GM19239 (cell line): Measurements from ENCODE around the gene CSNK1A1L.

Experiments
- DNase-seq: peaks from one replicate; pipeline ENCODE4 v3.0.0; 2011; ENCODE audit warnings: low spot score; ENCODE audit not compliant: insufficient read length
- FAIRE-seq: peaks from 2 replicates; lab custom pipeline; 2011; peaks lifted over from hg19 to GRCh38; lab: Jason Lieb, UNC

CSNK1A1L gene

GRCh38 chr13:37105251-37105714 lies at the start of gene CSNK1A1L:
CSNK1A1L (minus strand) TSS chr13:37105664; CDS start chr13:37105256, 408 bp downstream.
- FAIRE-seq (no peak), DNase-seq (no peak)

DNA sequence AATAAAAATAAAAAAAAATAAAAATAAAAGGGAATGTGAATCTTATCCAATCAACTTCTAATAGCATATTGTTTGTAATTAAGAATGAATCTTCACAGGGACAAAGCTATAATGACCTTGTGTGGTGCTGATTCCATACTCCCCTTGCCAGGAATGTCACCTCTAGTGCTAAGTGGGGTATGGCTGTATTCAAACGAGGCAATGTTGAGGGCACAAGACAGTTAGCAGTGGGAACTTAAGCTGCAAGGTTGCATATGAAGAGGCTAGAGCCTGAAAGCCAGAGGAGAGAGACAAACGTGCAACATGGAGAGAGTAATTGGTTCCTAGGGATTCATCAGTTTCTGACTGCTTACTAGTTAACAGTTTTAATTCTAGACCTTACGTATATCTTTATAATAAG lies 43.9 kb upstream of the CSNK1A1L start:
- no peak for DNase-seq
- FAIRE-seq: no peak

DNA sequence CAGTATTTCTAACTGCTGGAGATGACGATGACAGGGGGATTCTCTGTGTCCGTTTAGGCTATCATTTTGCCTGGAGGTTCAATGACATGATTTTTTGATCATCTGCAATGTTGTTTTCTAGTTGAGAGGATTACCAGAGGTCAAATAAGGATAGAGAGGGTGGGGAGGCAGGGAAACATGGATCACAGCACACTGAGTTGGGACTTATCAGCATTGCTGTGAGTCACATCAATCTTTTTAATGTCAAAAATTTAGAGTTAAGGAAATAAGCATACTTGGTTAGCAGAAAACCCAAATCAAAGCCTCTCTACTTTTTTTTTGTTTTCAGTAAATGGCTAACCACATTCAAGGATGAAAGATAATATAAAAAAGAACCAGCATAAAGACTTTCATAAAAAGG lies 43.0 kb upstream of the CSNK1A1L start:
- FAIRE-seq: no peak

DNA sequence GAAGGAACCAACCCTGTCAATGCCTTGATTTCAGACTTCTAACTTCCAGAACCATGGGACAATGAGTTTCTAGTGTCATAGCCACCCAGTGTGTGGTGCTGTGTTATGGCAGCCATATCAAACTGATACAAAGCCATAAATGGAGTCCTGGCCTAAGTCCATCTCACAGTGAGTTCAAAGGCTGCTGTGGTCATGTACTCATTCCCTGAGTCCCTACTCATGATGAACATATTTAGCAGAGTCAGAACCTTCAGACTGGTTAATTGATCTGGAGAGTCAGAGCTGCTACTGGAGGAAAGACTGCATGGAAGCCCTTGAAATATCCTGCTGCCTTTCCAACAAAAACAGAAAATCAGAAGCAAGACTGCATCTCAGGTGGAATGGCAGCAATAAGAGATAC lies 39.2 kb upstream of the CSNK1A1L start:
- DNase-seq (no peak), FAIRE-seq (no peak)

More for the DNA sequence above, 43.0 kb upstream of the CSNK1A1L start:
- no peak for DNase-seq

- FAIRE-seq (no peak), DNase-seq (no peak)
Measured at GRCh38 chr13:37143911-37144310, 38.4 kb upstream of the CSNK1A1L start.

DNA sequence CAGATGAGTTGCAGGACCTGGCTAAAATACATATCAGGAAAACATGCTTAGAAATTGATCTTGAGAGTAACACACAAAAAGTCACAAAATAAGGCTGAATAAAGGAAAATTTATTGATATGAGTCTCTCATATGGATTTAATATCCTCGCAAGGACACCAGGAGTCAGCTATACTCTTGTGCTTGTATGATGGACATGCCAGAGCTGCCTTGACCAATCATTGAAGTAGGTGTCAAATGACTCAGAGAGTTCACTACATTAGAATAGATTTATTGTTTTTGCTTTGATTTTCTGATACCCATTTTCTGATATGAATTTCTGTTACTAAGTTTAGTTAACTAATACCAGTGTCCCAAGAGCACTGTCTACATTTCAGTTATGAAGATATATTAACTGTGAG lies 37.4 kb upstream of the CSNK1A1L start:
- no peak for DNase-seq

DNA sequence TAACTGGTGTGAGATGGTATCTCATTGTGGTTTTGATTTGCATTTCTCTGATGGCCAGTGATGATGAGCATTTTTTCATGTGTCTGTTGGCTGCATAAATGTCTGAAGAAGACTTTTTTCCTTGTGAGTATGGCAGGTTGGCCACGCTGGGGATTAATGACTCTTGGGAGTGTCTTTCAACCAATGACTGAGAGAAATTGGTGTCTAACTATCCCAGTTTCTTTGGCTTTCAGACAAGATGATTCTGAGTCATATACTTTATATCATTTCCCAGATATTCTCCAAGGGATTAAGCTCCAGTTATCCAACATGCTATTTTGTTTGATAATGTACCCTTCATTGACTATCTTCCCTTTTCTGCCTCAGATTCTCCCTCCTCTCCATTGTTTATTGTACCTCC lies 35.5 kb upstream of the CSNK1A1L start:
- FAIRE-seq (no peak), DNase-seq (no peak)

More for the DNA sequence above, 37.4 kb upstream of the CSNK1A1L start:
- FAIRE-seq: no peak

DNA sequence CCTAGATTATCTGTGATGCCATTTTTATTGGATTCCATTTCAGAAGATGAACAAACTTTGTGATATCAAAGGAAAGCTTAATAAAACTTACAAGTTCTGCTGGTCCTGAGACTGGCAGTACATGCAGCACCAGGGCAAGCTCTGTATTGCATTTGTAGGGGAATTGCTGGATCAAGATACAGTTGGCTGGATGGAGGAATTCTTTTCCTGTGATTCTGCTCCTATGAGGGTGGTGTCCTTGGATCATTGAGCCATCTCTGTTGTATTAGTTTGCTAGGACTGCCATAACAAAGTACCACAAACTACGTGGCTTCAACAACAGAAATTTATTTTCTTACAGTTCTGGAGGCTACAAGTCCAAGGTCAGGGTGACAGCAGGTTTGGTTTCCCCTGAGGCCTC lies 33.9 kb upstream of the CSNK1A1L start:
- no peak for FAIRE-seq
- DNase-seq: no peak

DNA sequence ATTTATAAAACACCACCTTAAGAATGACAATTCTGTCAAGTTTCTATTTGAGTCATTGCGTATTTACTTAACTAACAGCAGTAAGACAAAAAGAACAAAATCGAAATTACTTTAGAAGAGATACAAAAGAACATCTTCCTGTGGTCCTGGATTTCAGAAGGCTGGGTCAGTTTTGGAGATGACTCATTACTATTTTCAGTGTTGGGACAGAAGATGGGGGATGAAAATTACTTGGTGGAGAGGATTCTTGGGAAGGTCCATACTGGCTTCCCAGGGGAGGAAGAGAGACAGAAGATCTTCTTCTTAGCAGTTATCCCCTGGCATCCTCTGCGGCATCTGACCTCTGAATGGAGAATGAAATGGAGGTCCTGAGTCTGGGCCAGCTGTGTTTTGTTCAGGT lies 33.5 kb upstream of the CSNK1A1L start:
- FAIRE-seq (no peak), DNase-seq (no peak)

- no peak for FAIRE-seq
- no peak for DNase-seq
Measured at GRCh38 chr13:37138169-37138568, 32.7 kb upstream of the CSNK1A1L start.

- no peak for FAIRE-seq
- no peak for DNase-seq
Measured at GRCh38 chr13:37136633-37137032, 31.2 kb upstream of the CSNK1A1L start.

DNA sequence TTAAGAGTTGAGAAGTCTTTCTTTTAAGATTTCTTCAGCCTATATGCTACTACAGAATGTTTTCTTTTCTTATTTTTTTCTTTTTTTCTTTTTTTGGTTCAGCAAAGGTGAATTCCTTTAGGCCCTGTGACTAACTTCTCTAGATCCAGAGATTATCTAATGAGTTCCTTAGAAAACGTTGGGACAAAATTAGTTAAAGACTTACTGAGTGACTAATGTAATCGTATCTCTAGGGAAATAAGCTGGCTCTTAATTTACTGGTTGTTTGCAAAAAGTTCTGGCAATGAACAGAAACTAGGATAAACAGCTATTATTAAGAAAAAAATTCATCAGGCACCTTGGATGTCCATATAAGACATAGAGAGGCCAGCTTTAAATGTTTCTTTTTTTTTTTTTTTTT lies 30.7 kb upstream of the CSNK1A1L start:
- no peak for FAIRE-seq
- DNase-seq: no peak

DNA sequence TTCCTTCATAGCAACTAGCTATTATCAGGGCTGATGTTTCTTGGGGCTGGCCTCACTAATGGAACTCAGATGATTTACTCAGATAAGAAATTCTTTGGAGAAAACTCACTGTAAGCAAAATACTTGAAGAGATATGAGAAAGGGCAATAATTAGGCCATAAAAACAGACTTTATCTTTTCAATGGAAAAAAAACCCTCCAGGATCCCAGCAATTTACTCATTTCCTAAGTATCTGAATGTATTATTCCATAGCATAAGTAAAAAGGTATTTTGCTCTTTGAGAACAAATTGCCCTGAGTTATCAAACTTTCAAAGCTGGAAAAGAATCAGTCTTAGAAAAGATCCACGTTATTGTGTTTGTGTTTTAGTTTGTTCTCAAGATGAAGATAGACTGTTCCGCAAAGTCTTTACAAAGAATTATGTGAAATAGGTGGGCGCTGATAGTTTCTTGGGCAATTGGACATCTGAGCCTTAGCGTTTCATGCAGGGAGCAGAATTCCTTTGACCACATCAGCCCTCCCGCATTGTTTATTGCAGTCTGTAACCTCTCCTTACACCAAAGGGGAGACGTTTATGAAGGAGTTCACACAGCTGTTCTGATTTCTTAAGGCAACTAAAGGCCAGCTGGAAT lies 29.1 kb upstream of the CSNK1A1L start:
- DNase-seq: no peak
- no peak for FAIRE-seq

DNA sequence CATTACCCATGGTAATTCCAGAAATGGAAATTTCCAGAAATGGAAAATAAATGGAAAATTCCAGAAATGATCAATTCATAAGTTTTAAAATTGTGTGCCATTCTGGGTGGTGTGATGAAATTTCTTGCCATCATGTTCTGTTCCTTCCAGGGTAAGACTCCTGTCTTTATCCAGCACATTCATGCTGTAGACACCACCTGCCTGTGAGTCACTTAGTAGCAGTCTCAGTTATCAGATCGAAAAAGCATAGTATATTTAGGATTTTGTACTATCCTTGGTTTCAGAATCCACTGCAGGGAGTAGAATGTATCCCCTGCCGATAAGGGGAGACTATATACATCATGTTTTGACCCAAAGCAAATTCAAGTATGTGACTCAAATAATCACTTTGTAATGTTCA lies 26.7 kb upstream of the CSNK1A1L start:
- no peak for FAIRE-seq
- no peak for DNase-seq

DNA sequence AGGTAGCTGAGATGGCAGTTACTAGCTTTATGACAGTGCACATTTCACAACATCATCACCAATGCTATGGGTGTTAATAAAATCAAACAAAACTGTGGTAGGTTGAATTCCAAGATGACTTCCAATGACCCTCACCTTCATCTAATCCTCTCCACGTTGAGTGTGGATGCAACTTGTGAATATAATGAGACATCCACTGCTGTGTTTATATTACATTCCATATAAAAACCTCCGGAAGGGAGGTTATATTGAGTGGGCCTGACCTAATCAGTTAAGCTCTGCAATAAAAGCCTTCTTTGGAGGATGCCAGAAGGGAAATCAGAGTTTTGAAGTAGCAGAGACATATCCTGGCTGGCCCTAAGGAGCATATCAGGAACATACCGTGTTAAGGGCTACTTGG lies 25.6 kb upstream of the CSNK1A1L start:
- no peak for DNase-seq
- FAIRE-seq: no peak

DNA sequence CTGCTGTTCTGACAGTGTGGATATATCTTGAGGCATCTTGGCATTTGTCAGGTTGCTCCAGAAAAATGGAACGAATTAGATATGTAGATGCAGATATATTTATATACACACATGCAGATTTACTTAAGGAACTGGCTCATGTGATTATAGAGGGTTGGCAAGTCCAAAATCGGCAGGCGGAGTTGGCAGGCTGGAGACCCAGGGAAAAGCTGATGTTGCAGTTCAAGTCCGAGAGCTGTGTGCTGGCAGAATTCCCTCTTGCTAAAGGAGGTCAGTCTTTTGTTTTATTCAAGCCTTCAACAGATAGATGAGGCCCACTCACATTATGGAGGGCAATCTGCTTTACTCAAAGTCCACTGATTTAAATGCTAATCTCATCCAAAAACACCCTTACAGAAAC lies 24.4 kb upstream of the CSNK1A1L start:
- DNase-seq: no peak
- FAIRE-seq: no peak

GRCh38 chr13:37127691-37128241 lies 22.3 kb upstream of the CSNK1A1L start:
- DNase-seq (no peak), FAIRE-seq (no peak)

- FAIRE-seq: no peak
- no peak for DNase-seq
Measured at GRCh38 chr13:37123337-37123736, 17.9 kb upstream of the CSNK1A1L start.

GRCh38 chr13:37118016-37118415 lies 12.6 kb upstream of the CSNK1A1L start:
- no peak for FAIRE-seq
- no peak for DNase-seq

DNA sequence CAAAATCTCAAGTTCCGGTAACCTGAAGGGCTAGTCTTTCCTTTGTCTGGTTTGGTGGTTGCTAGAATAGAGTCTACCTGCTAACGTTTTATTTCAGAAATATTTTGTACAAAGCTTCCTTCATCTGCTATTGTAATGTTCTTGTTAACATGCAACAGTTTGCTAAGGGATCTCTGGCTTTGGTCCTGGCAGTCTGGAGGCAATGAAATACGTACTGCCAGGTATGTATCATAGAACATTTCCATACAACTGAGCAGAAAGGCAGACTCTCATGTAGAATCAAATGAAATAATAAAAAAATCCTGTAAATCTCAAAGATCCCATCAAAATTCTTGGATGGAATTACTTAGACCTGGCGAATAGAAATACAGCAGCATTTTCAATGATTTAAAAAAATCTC lies 8.8 kb upstream of the CSNK1A1L start:
- no peak for DNase-seq
- FAIRE-seq: no peak

GRCh38 chr13:37113534-37113933 lies 8.1 kb upstream of the CSNK1A1L start:
- FAIRE-seq (no peak), DNase-seq (no peak)

- DNase-seq (no peak), FAIRE-seq (peak; percentile 57)
Measured at GRCh38 chr13:37109051-37109678, 3.7 kb upstream of the CSNK1A1L start.
